ENCODE results near the gene NFATC3. TPM values are rescaled to one million over a fixed set of nuclear protein-coding genes. Genes with fewer than 3 reads are reported as not detected.

NFATC3 gene
- total RNA-seq, 2 experiments from 2014 or later: 68.4 to 81.2 TPM

- Mint-ChIP-seq H3K36me3 (ENCODE audit: low read depth) (peaks cover 10% of the 10 kb centered on the region), H3K4me3 (no peak overlapping the region), H3K9me3 (ENCODE audit: low read depth) (no peaks in the 10 kb centered on the region), H3K27ac (no peak overlapping the region), H3K4me1 (peaks cover 20% of the 10 kb centered on the region), H3K27me3 (no peaks in the 10 kb centered on the region)
- POLR2A ChIA-PET: no interaction called here
- intact Hi-C loops (cut with DNase I, micrococcal nuclease): no loop called here
- CTCF ChIA-PET: interaction anchor here (1.2 to 2.4 kb wide), 2 partner anchors 11 to 48 kb away, joined by 4 to 21 read pairs; partner anchors contain the start of gene SLC7A6
- ATAC-seq: no peak
- no peak for DNase-seq
These were observed 131.1 kb downstream of the NFATC3 start for GRCh38 chr16:68216240-68216639.

- intact Hi-C loops (cut with DNase I, micrococcal nuclease): no loop called here
- peak overlapping the region; percentile 60 for H3K27ac Mint-ChIP-seq
- no peak overlapping the region for H3K4me3 Mint-ChIP-seq
- no peaks in the 10 kb centered on the region for H3K27me3 Mint-ChIP-seq
- ChIA-PET CTCF (interaction anchor here (0.6 to 2.4 kb wide), 6 partner anchors 10 to 405 kb away, joined by 3 to 21 read pairs (median 4); partner anchors contain the start of gene SLC7A6), POLR2A (interaction anchor here (0.6 kb wide), 2 partner anchors 114 to 502 kb away, joined by 3 to 6 read pairs; no protein-coding TSS in a partner anchor)
- no peak for ATAC-seq
- H3K4me1 Mint-ChIP-seq: peaks cover 8% of the 10 kb centered on the region
- no peak for DNase-seq
- no peaks in the 10 kb centered on the region for H3K9me3 Mint-ChIP-seq (ENCODE audit: low read depth)
- H3K36me3 Mint-ChIP-seq (ENCODE audit: low read depth): peaks cover 10% of the 10 kb centered on the region
These were observed 132.3 kb downstream of the NFATC3 start for GRCh38 chr16:68217506-68217905.

GRCh38 chr16:68219725-68220351, 134.7 kb downstream of the NFATC3 start:
- no peaks in the 10 kb centered on the region for H3K9me3 Mint-ChIP-seq (ENCODE audit: low read depth)
- ChIA-PET CTCF (interaction anchor here (0.6 to 1.7 kb wide), 3 partner anchors 9 to 267 kb away, joined by 3 to 4 read pairs (median 3); no protein-coding TSS in a partner anchor), POLR2A (interaction anchor here (0.6 kb wide), 1 partner anchor 197 kb away, joined by 4 read pairs; no protein-coding TSS in a partner anchor)
- H3K4me1 Mint-ChIP-seq: peaks cover 4% of the 10 kb centered on the region
- ATAC-seq (no peak), DNase-seq (no peak)
- H3K36me3 Mint-ChIP-seq (ENCODE audit: low read depth): peaks cover 10% of the 10 kb centered on the region
- H3K4me3 Mint-ChIP-seq: no peak overlapping the region
- no peaks in the 10 kb centered on the region for H3K27me3 Mint-ChIP-seq
- H3K27ac Mint-ChIP-seq: peak overlapping the region; percentile 47
- intact Hi-C loops (cut with DNase I, micrococcal nuclease): no loop called here

- peaks cover 3% of the 10 kb centered on the region for H3K36me3 Mint-ChIP-seq (ENCODE audit: low read depth)
- POLR2A ChIA-PET: no interaction called here
- CTCF ChIA-PET: interaction anchor here (0.9 to 1.4 kb wide), 2 partner anchors 129 to 158 kb away, joined by 3 read pairs; no protein-coding TSS in a partner anchor
- no peak for DNase-seq
- intact Hi-C loops (cut with DNase I, micrococcal nuclease): no loop called here
- H3K9me3 Mint-ChIP-seq (ENCODE audit: low read depth): no peaks in the 10 kb centered on the region
- ATAC-seq: no peak
- H3K27me3 Mint-ChIP-seq: no peaks in the 10 kb centered on the region
- H3K27ac Mint-ChIP-seq: no peak overlapping the region
- no peak overlapping the region for H3K4me3 Mint-ChIP-seq
- H3K4me1 Mint-ChIP-seq: peaks cover 24% of the 10 kb centered on the region
These were observed 137.9 kb downstream of the NFATC3 start for GRCh38 chr16:68223072-68223471.

GRCh38 chr16:68226116-68226515, 140.9 kb downstream of the NFATC3 start:
- POLR2A ChIA-PET: interaction anchor here (0.7 kb wide), 1 partner anchor 151 kb away, joined by 3 read pairs; no protein-coding TSS in a partner anchor
- CTCF ChIA-PET: interaction anchor here (1.4 to 6.1 kb wide), 3 partner anchors 9 to 132 kb away, joined by 5 to 62 read pairs (median 21); no protein-coding TSS in a partner anchor
- intact Hi-C loops (cut with DNase I, micrococcal nuclease): no loop called here
- peaks cover 35% of the 10 kb centered on the region for H3K4me1 Mint-ChIP-seq
- H3K27me3 Mint-ChIP-seq: no peaks in the 10 kb centered on the region
- H3K9me3 Mint-ChIP-seq (ENCODE audit: low read depth): no peaks in the 10 kb centered on the region
- DNase-seq (no peak), ATAC-seq (no peak)
- peak overlapping the region; percentile 8 for H3K27ac Mint-ChIP-seq
- H3K36me3 Mint-ChIP-seq (ENCODE audit: low read depth): peaks cover 7% of the 10 kb centered on the region
- H3K4me3 Mint-ChIP-seq: no peak overlapping the region

- peaks cover 35% of the 10 kb centered on the region for H3K4me1 Mint-ChIP-seq
- ATAC-seq (peak; percentile 90), DNase-seq (peak; percentile 51)
- intact Hi-C loops (cut with DNase I, micrococcal nuclease): no loop called here
- no peaks in the 10 kb centered on the region for H3K27me3 Mint-ChIP-seq
- H3K36me3 Mint-ChIP-seq (ENCODE audit: low read depth): peaks cover 7% of the 10 kb centered on the region
- ChIA-PET CTCF (interaction anchor here (0.6 to 6.1 kb wide), 23 partner anchors 10 to 411 kb away, joined by 3 to 62 read pairs (median 4); partner anchors contain the start of gene NFATC3), POLR2A (interaction anchor here (2.2 kb wide), 1 partner anchor 142 kb away, joined by 6 read pairs; the partner anchor contains the start of gene NFATC3)
- H3K27ac Mint-ChIP-seq: peak overlapping the region; percentile 86
- H3K9me3 Mint-ChIP-seq (ENCODE audit: low read depth): no peaks in the 10 kb centered on the region
- H3K4me3 Mint-ChIP-seq: no peak overlapping the region
These were observed 142.1 kb downstream of the NFATC3 start for GRCh38 chr16:68227183-68227793.

GRCh38 chr16:68227850-68228553, 142.8 kb downstream of the NFATC3 start:
- CTCF ChIA-PET: interaction anchor here (0.6 to 6.1 kb wide), 40 partner anchors 8 to 412 kb away, joined by 3 to 62 read pairs (median 4); partner anchors contain the start of gene NFATC3
- Mint-ChIP-seq H3K27me3 (no peaks in the 10 kb centered on the region), H3K27ac (peak overlapping the region; percentile 86), H3K4me1 (peaks cover 39% of the 10 kb centered on the region), H3K9me3 (ENCODE audit: low read depth) (no peaks in the 10 kb centered on the region), H3K4me3 (no peak overlapping the region), H3K36me3 (ENCODE audit: low read depth) (peaks cover 7% of the 10 kb centered on the region)
- intact Hi-C loops (cut with DNase I, micrococcal nuclease): loop anchor here in 1 of 2 experiments (2.0 kb wide), 1 partner anchor 133 kb away; no protein-coding TSS in a partner anchor
- DNase-seq: no peak
- no peak for ATAC-seq
- POLR2A ChIA-PET: interaction anchor here (2.2 kb wide), 1 partner anchor 143 kb away, joined by 6 read pairs; the partner anchor contains the start of gene NFATC3

GRCh38 chr16:68228652-68229051, 143.5 kb downstream of the NFATC3 start:
- POLR2A ChIA-PET: interaction anchor here (2.2 kb wide), 1 partner anchor 144 kb away, joined by 6 read pairs; the partner anchor contains the start of gene NFATC3
- H3K27ac Mint-ChIP-seq: no peak overlapping the region
- no peaks in the 10 kb centered on the region for H3K9me3 Mint-ChIP-seq (ENCODE audit: low read depth)
- H3K27me3 Mint-ChIP-seq: no peaks in the 10 kb centered on the region
- no peak overlapping the region for H3K4me3 Mint-ChIP-seq
- H3K4me1 Mint-ChIP-seq: peaks cover 46% of the 10 kb centered on the region
- intact Hi-C loops (cut with DNase I, micrococcal nuclease): loop anchor here (1.0 to 2.0 kb wide), 5 partner anchors 134 to 235 kb away; no protein-coding TSS in a partner anchor
- CTCF ChIA-PET: interaction anchor here (0.6 to 6.1 kb wide), 35 partner anchors 9 to 412 kb away, joined by 3 to 62 read pairs (median 4); partner anchors contain the start of gene NFATC3
- DNase-seq (no peak), ATAC-seq (no peak)
- peaks cover 7% of the 10 kb centered on the region for H3K36me3 Mint-ChIP-seq (ENCODE audit: low read depth)

GRCh38 chr16:68229431-68230175, 144.4 kb downstream of the NFATC3 start:
- DNase-seq: peak; percentile 60
- no peak for ATAC-seq

GRCh38 chr16:68230176-68230571, 145.0 kb downstream of the NFATC3 start:
- intact Hi-C loops (cut with DNase I, micrococcal nuclease): no loop called here
- H3K27ac Mint-ChIP-seq: no peak overlapping the region
- POLR2A ChIA-PET: no interaction called here
- peaks cover 7% of the 10 kb centered on the region for H3K36me3 Mint-ChIP-seq (ENCODE audit: low read depth)
- no peaks in the 10 kb centered on the region for H3K27me3 Mint-ChIP-seq
- DNase-seq: no peak
- H3K4me3 Mint-ChIP-seq: no peak overlapping the region
- H3K4me1 Mint-ChIP-seq: peaks cover 50% of the 10 kb centered on the region
- CTCF ChIA-PET: interaction anchor here (0.6 to 6.1 kb wide), 18 partner anchors 19 to 236 kb away, joined by 3 to 62 read pairs (median 4); no protein-coding TSS in a partner anchor
- no peak for ATAC-seq
- no peaks in the 10 kb centered on the region for H3K9me3 Mint-ChIP-seq (ENCODE audit: low read depth)

More at GRCh38 chr16:68229431-68230175, 144.4 kb downstream of the NFATC3 start:
- peak overlapping the region; percentile 48 for H3K27ac Mint-ChIP-seq
- ChIA-PET POLR2A (no interaction called here), CTCF (interaction anchor here (0.6 to 6.1 kb wide), 19 partner anchors 18 to 235 kb away, joined by 3 to 62 read pairs (median 4); no protein-coding TSS in a partner anchor)
- H3K9me3 Mint-ChIP-seq (ENCODE audit: low read depth): no peaks in the 10 kb centered on the region
- intact Hi-C loops (cut with DNase I, micrococcal nuclease): loop anchor here (1.0 to 2.0 kb wide), 5 partner anchors 135 to 236 kb away; no protein-coding TSS in a partner anchor
- peaks cover 7% of the 10 kb centered on the region for H3K36me3 Mint-ChIP-seq (ENCODE audit: low read depth)
- H3K27me3 Mint-ChIP-seq: no peaks in the 10 kb centered on the region
- H3K4me3 Mint-ChIP-seq: no peak overlapping the region
- peaks cover 47% of the 10 kb centered on the region for H3K4me1 Mint-ChIP-seq

All from activated CD4-positive, alpha-beta T cell treated with anti-CD3 and anti-CD28 coated beads for 36 hours (primary cell).